SK-N-MC (cell line): ENCODE data around the gene EXOC3L1.
A peak's percentile ranks its signal among the peaks of the same experiment; 100 is the strongest.

Source experiments
- EZH2 ChIP-seq: fragments of 200-600 bp; sonication (generic); IDR thresholded peaks from one replicate; pipeline ENCODE4 v1.6.1; 2017; ENCODE audit warnings: antibody characterized with exemption
- POLR2AphosphoS5 ChIP-seq: IDR thresholded peaks from 2 replicates; pipeline ENCODE4 v1.6.1; 2012; ENCODE audit warnings: mild to moderate bottlenecking, low read depth, low read length, borderline replicate concordance

DNA sequence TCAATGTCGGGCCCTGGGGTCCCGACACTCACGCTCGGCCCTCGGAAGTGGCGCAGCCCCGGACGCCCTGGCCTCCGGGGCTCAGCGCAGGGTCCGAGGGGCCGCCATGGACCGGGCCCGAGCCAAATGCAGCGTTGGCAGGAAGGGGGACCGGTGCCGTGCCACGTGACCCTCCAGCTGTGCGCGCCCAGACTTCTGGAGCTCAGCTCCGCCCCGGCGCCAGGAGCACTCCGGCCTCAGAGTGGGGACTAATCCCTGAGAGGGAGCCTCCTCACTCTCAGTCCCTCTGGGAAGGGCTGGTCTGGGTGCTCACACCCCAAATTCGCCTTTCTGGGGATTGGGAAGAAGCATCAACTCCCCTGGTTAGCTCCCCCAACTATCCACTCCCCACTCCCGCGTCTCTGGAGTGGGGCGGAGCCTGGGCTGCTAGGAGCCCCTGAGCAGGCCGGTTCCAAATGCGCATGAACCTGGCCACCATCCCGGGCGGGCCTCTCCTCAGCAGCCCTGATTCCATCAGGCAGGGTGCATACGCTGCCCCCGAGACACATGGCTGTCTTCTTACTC, 39.0 kb downstream of the EXOC3L1 start, which contains the start of gene B3GNT9:
- TF ChIP-seq EZH2 (no peak), POLR2AphosphoS5 (peak; percentile 56)
